Cerebellar cortex (tissue), 1 donor: Measurements from ENCODE around the gene TBL1X.

ENCODE experiments used
- DNase-seq: peaks from one replicate; pipeline ENCODE4 v3.0.0-alpha.2; 2015; ENCODE audit warnings: low spot score

Gene TBL1X

DNA sequence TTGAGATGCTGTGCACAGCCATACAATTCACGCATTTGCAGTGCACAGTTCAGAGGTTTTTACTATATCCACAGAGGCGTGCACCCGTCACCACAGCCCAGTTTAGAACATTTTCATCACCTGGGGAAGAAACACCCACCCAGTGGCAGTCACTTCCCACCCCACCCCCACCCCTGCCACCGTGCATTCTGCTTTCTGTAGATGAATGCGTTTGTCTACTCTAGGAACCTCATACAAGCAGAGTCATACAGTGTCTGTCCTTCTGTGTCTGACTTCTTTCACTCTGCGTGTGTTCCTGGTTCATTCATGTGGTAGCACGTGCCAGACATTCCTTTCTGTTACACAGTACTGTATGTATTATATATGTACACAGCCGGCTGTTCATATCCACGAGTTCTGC, 122.8 kb downstream of the TBL1X start:
- DNase-seq = no peak

DNA sequence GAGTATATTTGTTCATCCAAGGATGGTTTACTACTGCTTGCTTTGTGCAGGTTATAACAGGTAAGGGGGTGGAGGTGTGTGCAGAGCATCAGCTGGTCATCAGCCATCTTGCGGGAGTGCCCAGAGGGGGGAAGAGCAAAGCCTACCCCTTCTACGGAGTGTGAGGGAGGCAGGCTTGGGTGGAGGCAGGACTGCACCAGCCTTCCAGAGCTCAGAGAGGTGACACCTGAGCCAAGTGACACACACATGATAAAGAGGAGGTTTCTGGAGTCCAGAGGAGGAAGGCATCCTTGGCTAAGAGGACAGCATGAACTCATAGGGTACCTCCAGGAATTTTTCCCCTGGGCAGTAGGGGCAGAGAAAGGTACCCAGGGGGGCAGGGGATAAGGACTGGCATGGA, 126.6 kb downstream of the TBL1X start:
- DNase-seq = no peak

GRCh38 chrX:9593756-9594155, 128.9 kb downstream of the TBL1X start:
- no peak for DNase-seq

GRCh38 chrX:9595174-9595573, 130.3 kb downstream of the TBL1X start:
- no peak for DNase-seq

GRCh38 chrX:9596837-9597236, 132.0 kb downstream of the TBL1X start:
- DNase-seq = no peak

DNA sequence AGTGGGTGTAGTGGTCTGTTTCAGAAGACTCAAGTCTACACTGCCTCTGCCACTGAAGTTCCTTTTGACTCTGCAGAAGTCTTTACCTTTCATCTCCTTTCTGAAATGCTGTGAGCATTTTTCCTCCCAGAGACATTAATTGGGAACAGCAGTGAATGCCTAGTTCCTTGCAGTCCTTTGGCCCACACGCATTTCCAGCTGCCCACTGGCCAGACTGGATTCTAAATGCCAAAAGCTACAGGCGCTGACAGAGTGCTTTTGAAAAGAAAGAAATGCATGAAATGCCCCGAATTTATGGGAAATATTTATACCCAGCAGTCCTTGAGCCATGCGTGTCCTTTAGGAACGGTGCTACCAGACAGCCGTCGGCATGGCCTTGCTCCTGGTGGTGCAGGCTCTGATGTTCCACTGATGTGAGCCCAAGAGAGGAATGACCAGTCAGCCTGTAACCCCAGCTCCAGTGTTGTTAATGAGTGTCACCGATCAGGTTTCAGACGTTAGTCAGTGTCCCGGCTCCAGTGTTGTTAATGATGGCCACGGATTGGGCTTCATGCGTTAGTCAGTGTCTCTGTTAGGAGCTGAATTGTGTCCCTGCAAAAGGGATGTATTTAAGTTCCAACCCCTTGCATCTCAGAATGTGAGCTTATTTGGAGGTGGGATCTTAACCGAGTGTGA, 132.6 kb downstream of the TBL1X start:
- no peak for DNase-seq

- DNase-seq = peak; percentile 31
Measured at GRCh38 chrX:9598344-9598743, 133.5 kb downstream of the TBL1X start.

GRCh38 chrX:9604111-9604907, 139.5 kb downstream of the TBL1X start:
- DNase-seq = no peak

DNA sequence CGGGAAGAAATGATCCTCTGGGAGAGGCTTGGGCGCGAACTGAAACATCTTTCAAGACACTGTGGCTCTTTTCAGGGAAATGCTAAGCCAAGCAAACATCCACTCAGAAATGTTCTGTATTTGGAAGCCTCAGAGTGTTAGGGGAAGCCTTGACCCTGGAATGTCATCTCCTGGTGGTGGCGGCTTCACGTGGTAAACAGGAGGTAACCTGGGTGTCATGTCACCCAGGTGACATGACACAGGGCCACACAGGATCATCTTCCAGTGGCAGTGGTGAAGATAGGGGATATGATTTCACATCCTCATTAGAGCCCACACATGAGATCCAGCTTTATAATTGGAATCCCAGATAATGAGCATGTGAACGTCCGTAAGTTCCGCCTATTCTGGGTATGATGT, 140.0 kb downstream of the TBL1X start:
- DNase-seq = no peak

DNA sequence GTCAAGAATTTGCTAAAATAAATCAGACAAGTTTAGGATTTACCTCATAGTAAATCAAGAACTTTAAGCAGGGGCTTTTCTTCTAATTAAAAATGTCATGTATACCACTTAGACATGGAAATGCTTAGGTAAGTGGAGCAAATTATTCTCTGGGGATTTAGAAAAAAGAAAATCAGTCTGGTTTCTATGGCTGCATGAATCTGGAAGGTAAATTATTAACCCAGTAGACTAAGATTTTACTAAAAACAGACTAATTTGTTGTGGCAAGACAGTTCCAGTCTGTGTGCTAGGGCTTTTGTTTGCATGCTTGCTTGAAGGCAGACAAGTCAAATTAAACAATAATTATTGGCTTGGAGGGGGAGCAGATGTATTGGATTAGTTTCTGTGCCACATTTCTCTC, 140.6 kb downstream of the TBL1X start:
- DNase-seq = no peak

DNA sequence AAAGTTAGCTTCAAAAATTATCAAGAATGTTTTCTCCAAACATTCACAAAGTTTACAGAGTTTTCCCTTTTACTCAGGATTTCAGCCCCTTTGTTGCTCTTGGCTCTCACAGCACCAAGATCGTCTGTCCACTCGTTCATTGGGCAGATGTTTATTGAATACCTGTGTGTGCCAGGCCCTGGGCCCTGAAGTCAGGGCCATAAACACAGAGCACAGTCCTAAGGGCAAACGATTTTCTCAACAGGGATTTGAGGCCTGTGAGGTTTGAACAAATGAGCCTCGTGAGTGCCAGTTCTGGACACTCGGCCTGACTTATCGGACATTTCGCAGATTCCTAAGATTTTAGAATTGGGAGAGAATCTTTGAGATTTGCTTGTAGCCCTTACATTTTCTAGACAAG, 142.1 kb downstream of the TBL1X start:
- DNase-seq = no peak

DNA sequence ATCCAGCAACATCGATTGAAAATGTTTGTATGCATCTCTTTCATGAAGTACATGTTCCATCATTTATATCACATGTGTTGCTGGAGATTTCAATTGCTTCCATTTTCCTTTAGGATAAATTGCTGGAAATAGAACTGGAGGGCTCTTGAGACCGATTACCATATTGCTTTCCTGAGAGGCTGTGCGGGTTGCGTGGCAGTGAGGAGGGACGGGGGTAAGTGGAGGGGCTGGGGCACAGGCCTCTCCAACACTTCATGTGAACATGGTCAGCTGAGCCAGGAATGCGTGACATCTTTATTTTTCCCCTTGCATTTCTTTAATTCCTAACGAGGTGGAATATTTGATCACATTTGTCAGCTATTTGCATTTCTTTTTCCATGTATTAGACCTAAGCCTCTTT, 144.6 kb downstream of the TBL1X start:
- no peak for DNase-seq

DNA sequence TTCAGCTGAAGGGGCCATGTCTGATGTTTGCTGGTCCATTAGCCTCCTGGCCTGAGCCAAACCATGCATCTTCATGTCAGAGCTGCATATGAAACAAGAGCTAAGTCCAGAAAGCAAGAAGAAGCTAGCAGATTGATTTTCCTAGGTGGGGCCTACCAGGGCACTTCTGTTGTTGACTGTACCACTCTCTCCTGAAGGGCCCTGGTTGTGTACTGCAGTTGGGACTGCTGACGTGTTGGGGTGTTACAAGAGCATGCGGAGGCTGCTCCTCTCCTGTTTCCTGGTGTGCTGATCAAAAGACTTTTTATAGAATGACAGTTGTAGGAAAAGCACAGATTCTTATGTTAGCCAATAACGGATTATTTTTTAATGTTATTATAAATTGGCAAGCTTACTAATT, 145.1 kb downstream of the TBL1X start:
- no peak for DNase-seq

- no peak for DNase-seq
Measured at GRCh38 chrX:9610771-9611392, 146.0 kb downstream of the TBL1X start.

- DNase-seq = peak; percentile 28
Measured at GRCh38 chrX:9611436-9612145, 146.7 kb downstream of the TBL1X start.

DNA sequence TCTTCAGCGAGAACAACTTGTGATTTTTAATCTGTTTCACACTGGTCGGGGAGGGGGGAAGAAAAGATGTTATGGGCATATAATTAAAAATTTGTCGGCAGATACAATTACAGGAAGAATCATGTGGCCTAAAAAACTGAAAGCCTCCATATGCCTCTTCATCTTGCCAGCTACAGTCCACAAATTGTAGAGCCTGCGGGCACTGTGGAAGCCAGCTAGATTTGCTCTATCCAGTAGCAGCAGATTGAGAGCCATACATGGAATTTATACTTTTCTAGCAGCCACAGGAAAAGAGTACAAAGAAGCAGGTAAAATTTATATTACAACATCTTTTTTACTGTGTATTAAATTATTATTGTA, 147.3 kb downstream of the TBL1X start:
- DNase-seq = peak; percentile 40

DNA sequence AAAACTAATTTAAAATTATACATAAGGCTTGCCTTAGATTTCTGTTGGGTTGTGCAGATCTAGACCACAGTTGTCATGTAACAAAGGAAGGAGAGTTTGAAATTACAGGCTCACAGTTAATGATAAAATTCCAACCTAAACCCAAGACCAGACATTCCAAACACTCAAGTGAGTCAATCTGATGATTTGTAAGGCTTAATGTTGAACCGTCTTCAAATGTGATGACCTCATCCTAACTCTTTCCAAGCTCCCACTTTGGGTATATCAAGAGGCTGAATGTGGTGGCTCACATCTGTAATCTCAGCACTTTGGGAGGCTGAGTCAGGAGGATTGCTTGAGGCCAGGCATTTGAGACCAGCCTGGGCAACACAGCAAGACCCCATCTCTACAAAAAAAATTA, 149.2 kb downstream of the TBL1X start:
- no peak for DNase-seq

- no peak for DNase-seq
Measured at GRCh38 chrX:9619133-9619532, 154.3 kb downstream of the TBL1X start.

- no peak for DNase-seq
Measured at GRCh38 chrX:9619581-9619980, 154.7 kb downstream of the TBL1X start.

GRCh38 chrX:9622128-9622527, 157.3 kb downstream of the TBL1X start:
- DNase-seq = no peak

DNA sequence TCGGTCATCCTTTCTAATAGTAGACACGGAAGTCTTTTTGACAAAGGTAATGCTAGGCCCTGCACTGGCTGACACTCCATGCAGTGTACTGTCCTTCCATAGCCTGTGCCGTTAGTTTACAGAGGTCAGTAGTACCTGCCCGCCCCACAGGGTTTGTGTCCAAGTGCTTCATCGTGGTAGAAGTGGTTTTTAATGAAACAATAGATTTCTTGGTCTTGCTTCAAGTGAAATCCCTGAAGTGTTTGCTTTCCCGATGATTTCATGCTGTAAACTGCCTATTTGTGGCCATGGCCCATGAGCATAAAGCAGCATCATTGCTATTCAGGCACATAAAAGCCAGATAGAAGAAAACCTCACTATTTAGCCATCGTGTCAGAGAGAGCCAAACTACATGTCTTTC, 161.5 kb downstream of the TBL1X start:
- no peak for DNase-seq

DNA sequence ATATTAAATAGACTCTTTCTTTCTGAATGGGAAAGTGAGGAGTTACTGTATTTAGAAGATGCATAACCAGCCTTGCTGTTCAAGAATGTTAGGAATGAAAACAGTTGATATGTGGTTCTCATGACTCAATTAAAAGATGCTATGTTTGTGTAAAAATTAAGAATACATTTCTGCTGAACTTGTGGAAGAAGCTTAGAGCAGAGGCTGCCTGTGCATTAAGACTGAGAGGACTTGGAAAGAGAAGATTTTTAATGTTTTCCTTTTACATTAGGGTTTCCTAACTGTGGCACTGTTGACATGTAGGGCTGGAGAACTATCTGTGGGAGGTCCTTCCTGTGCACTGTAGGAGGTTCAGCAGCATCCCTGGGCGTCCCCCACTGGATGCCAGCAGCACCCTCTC, 163.1 kb downstream of the TBL1X start:
- no peak for DNase-seq
